NCI-H2107 treated with DMSO at 0.1 percent for 48 hours (cell line): ENCODE measurements around the gene ADAM11.

Experiments used
- DNase-seq: peaks from one replicate; lab custom pipeline; 2025; ENCODE audit not compliant: unreplicated experiment; lab: John Stamatoyannopoulos, UW

Gene ADAM11

GRCh38 chr17:44775136-44775837, 16.5 kb downstream of the ADAM11 start:
- DNase-seq, result peak; percentile 91

GRCh38 chr17:44775838-44776621, 17.2 kb downstream of the ADAM11 start:
- no peak for DNase-seq

DNA sequence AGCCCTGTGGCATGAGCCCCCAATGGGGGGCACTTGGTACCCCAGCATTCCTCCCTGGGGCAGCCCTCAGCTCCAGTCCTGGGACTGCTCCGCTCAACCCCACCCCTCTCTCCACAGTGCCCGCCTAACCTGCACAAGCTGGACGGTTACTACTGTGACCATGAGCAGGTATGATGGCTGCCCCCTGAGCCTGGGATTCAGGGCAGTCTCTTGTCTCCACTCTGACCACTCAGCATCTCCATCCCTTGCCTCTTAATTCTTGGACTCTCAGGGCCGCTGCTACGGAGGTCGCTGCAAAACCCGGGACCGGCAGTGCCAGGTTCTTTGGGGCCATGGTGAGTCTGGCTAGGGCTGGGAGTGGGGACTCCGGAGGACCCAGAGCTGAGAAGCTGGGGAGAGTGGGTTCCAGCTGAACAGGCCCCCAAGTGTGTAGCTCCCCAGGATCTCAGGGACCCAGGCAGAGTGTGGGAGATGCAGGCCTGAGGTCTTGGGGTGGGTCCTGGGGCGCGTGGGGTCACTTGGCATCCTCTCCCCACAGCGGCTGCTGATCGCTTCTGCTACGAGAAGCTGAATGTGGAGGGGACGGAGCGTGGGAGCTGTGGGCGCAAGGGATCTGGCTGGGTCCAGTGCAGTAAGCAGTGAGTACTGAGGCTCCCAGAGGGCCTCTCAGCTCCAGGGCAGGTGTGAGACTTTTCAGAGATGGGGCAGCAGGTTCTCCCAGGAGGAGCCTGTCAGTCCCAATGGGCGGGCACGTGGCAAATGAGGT, 18.0 kb downstream of the ADAM11 start:
- no peak for DNase-seq

- DNase-seq, result no peak
These were observed 18.9 kb downstream of the ADAM11 start for GRCh38 chr17:44777394-44778348.

GRCh38 chr17:44778656-44779210, 19.9 kb downstream of the ADAM11 start:
- DNase-seq, result no peak

DNA sequence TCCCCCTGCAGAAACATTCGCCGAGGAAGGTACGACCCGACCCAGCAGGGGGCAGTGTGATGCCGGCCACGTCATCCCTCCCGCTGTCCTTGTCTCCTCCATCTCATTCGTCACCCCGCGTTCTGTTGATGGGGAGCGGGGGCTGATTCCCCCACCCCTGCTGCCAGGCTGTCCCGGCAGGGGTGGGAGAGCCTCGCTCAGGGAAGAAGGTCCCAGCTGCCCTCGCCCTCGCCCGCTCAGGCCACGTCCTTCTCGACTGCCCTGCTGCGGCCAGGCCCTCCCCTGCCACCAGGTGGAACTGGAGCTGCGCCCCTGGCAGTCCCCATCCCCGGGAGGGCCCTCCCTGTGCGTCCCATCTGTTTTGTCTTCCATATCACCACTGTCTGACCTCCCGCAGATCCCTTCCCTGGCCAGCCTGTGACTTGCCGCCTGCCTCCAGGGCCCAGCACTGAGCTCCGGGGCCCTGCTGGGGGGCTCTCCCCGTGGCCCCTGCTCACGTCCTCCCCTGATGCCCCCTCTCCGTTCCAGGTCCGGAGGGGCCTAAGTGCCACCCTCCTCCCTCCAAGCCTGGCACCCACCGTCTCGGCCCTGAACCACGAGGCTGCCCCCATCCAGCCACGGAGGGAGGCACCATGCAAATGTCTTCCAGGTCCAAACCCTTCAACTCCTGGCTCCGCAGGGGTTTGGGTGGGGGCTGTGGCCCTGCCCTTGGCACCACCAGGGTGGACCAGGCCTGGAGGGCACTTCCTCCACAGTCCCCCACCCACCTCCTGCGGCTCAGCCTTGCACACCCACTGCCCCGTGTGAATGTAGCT, 20.6 kb downstream of the ADAM11 start:
- peak; percentile 41 for DNase-seq

GRCh38 chr17:44780161-44780560, 21.4 kb downstream of the ADAM11 start:
- DNase-seq, result no peak

GRCh38 chr17:44780845-44781480, 22.2 kb downstream of the ADAM11 start:
- DNase-seq, result no peak

DNA sequence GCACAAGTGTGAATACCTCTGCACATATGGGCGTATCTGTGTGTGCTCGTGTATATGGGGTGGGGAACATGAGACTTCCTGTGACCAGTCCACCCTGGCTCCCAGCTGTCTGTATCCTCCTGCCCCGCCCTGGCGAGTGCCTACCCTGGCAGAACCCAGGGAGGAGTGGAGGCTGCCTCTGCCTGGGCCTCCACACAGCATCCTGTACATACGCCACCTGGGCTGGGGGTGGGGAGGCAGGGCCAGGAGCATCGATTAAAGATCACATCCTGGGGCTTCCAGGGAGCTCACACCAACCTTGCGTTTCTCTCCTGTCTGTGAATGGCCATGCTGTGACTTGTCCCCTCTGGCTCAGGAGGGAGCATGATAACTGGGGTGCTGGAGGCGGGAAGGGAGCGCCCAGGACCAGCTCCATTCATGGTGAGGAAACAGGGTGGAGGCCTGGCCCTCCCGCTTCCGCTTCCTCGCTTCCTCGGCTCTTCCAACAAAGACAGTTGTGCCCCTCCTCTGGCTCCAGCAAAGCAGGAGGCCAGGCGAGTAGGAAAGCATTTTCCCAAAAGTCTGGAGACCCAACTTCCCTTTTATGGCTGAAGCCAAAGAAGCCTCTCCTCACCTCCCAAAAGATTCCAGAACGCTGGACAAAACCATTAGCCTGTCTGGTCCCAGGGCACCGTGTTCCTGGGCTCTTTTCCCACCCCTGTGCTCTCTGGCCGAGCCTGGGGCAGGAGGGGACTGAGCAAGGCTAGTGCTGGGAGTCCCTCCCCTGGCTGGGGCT, 22.9 kb downstream of the ADAM11 start:
- no peak for DNase-seq

DNA sequence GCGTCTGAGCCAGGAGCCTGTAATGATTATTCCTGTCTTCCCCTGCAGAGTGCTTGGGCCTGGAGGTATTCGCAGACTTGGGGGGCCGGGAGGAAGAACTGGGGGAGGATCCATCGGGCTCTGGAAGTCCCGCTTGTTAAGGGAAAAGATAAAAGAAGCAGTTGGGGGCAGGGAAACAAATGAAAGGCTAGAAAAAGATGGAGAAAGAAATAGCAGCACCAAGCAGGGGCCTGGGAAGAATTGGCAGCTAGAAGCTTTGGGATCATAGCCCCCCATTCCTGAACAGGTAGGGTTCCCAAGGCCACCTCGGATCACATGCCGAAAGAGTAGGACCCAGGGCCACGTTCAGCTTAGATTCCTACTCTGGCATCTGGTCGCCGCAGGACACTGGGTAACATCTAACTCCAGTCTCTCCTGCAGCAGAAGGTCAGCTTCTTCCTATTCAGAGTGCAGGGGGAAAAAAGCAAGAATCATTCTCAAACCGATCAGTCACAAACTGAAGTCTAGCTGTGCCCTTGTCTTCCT, 23.6 kb downstream of the ADAM11 start:
- no peak for DNase-seq

DNA sequence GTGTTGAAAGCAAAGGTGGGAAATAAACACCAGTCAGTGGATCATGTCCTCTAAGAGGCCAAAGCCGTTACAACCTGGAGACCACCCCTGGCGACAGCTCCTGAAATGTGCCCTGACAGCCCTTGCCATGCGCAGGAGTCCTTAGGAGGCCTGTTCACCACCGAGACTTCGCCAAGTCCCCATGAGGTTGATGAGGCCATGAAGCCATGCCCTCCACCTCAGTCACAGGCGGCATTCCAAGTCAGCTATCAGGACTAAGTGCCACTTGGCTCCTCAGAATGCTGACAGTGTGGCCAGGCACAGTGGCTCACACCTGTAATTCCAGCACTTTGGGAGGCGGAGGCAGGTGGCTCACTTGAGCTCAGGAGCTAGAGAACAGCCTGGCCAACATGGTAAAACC, 27.1 kb downstream of the ADAM11 start:
- no peak for DNase-seq

- DNase-seq, result no peak
These were observed 27.8 kb downstream of the ADAM11 start for GRCh38 chr17:44786551-44787081.

GRCh38 chr17:44787271-44787940, 28.6 kb downstream of the ADAM11 start:
- no peak for DNase-seq

DNA sequence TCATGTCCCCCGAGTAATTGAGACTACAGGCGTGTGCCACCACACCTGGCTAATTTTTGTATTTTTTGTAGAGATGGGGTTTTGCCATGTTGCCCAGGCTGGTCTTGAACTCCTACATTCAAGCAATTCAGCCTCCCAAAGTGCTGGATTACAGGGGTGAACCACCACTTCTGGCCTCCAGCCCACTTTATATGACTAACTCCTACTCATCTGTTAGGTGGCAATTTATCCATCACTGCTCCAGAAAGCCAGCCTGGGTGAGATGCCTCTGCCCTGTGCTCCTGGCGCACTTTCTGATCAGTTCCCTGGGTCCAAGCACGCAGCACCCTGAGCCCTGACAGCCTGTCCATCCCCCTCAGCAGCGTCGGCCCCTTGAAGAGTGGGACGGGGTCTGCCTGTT, 29.4 kb downstream of the ADAM11 start:
- no peak for DNase-seq

DNA sequence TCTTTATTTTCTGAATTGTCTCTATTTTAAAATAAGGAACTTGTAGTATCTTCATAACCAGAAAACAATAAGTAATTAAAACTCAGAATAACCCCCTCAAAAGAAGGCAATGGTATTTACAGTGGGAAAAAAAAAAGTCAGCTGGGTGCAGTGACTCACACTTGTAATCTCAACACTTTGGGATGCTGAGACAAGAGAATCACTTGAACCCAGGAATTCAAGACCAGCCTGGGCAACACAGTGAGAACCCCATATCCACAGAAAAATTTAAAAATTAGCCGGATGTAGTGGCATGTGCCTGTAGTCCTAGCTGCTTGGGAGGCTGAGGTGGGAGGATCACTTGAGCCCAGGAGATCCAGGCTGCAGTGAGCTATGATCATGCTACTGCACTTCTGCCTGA, 33.5 kb downstream of the ADAM11 start:
- no peak for DNase-seq

- no peak for DNase-seq
These were observed 35.4 kb downstream of the ADAM11 start for GRCh38 chr17:44793885-44794842.
